GM19467 (cell line): Measurements from ENCODE around the gene SMAD4.

Experiments
- ATAC-seq: cut with Tn5 transposase; IDR thresholded peaks from one replicate; pipeline ENCODE4 v1.9.1; 2021; ENCODE audit warnings: mild to moderate bottlenecking, moderate library complexity; ENCODE audit not compliant: unreplicated experiment

SMAD4 gene

GRCh38 chr18:51020536-51020935, 9.5 kb upstream of the SMAD4 start:
- no peak for ATAC-seq

GRCh38 chr18:51021226-51021965, 8.6 kb upstream of the SMAD4 start:
- no peak for ATAC-seq

GRCh38 chr18:51025512-51025911, 4.5 kb upstream of the SMAD4 start:
- no peak for ATAC-seq

GRCh38 chr18:51028201-51028805, 1.7 kb upstream of the SMAD4 start:
- no peak for ATAC-seq

- no peak for ATAC-seq
Measured at GRCh38 chr18:51029378-51029693, 677 bp upstream of the SMAD4 start.

GRCh38 chr18:51030537-51031258, 685 bp downstream of the SMAD4 start:
- ATAC-seq, result peak; percentile 53

GRCh38 chr18:51032193-51032592, 2.2 kb downstream of the SMAD4 start:
- no peak for ATAC-seq

GRCh38 chr18:51037230-51037629, 7.2 kb downstream of the SMAD4 start:
- ATAC-seq, result no peak

GRCh38 chr18:51038110-51038509, 8.1 kb downstream of the SMAD4 start:
- ATAC-seq, result no peak

- ATAC-seq, result no peak
Measured at GRCh38 chr18:51039138-51040112, 9.4 kb downstream of the SMAD4 start.

GRCh38 chr18:51041677-51042352, 11.8 kb downstream of the SMAD4 start:
- ATAC-seq, result no peak

- no peak for ATAC-seq
Measured at GRCh38 chr18:51044928-51045585, 15.0 kb downstream of the SMAD4 start.

GRCh38 chr18:51048190-51048589, 18.2 kb downstream of the SMAD4 start:
- ATAC-seq, result no peak

GRCh38 chr18:51049137-51049536, 19.1 kb downstream of the SMAD4 start:
- ATAC-seq, result no peak

GRCh38 chr18:51051105-51051712, 21.2 kb downstream of the SMAD4 start:
- peak; percentile 68 for ATAC-seq

GRCh38 chr18:51053814-51054213, 23.8 kb downstream of the SMAD4 start:
- ATAC-seq, result peak; percentile 67

- no peak for ATAC-seq
Measured at GRCh38 chr18:51054764-51055163, 24.8 kb downstream of the SMAD4 start.

GRCh38 chr18:51059969-51060368, 30.0 kb downstream of the SMAD4 start:
- no peak for ATAC-seq

- no peak for ATAC-seq
Measured at GRCh38 chr18:51064256-51064655, 34.2 kb downstream of the SMAD4 start.
